Activated gamma-delta T cell treated with Interleukin-2 at 50 U/mL for 16 hours (primary cell): ENCODE measurements around the gene TMEM131.
"Not testable (repeated sequence)": the region's sequence is repeated elsewhere in the genome, so short reads cannot be mapped to it uniquely, and the experiment has no call there.

ENCODE experiments used
- DNase-seq: peaks from one replicate; pipeline ENCODE4 v3.0.0-alpha.2; 2020

The TMEM131 gene

GRCh38 chr2:97907369-97908100 is 88.2 kb downstream of the TMEM131 start:
- DNase-seq: no peak

DNA sequence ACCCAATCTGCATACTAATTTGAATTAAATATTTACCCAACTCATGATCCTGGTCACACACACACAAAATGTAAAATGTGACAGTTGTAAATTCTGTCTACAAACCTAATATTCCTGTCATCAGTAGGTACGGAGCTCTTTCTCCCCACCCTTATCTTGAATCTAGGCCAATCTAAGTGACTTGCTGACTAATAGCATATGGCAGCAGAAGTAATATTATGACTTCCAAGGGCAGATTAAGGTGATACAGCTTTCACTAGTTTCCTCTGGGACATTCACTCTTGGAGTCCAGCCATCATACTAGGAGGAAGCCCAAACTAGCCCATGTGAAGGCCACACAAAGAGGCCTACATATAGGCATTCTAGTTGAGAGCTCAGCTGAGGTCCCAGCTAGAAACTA is 89.4 kb downstream of the TMEM131 start:
- DNase-seq: no peak

- DNase-seq: no peak
Observed at GRCh38 chr2:97905294-97905693, 90.5 kb downstream of the TMEM131 start.

- no peak for DNase-seq
Observed at GRCh38 chr2:97901862-97902261, 93.9 kb downstream of the TMEM131 start.

- no peak for DNase-seq
Observed at GRCh38 chr2:97900806-97901205, 94.9 kb downstream of the TMEM131 start.

- DNase-seq: not testable (repeated sequence)
Observed at GRCh38 chr2:97893042-97893441, 102.7 kb downstream of the TMEM131 start.

- DNase-seq: no peak
Observed at GRCh38 chr2:97891611-97892010, 104.1 kb downstream of the TMEM131 start.

DNA sequence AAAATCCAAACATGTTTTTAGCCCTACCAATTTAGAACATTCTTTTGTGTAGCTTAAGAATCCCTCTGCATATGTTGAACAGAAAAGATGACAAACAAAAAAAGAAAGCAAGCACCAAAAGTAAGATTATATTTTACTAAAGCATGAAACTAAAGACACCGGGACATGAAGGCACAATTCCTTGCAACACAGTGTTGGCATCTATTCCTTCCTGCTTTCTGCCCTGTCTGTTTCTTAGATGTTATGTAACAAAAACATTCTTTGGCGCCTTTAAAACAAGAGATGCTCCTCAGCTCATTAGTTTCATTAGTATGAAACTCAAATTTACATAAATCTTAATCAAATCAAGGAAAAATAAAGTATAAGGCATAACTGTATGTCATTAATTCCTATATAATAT is 106.6 kb downstream of the TMEM131 start:
- DNase-seq: no peak

- DNase-seq: no peak
Observed at GRCh38 chr2:97885841-97886240, 109.9 kb downstream of the TMEM131 start.

- DNase-seq: no peak
Observed at GRCh38 chr2:97880334-97880733, 115.4 kb downstream of the TMEM131 start.

GRCh38 chr2:97878865-97879264 is 116.9 kb downstream of the TMEM131 start:
- no peak for DNase-seq

- not testable (repeated sequence) for DNase-seq
Observed at GRCh38 chr2:97878317-97878716, 117.4 kb downstream of the TMEM131 start.

GRCh38 chr2:97871096-97871780 is 124.5 kb downstream of the TMEM131 start:
- no peak for DNase-seq

DNA sequence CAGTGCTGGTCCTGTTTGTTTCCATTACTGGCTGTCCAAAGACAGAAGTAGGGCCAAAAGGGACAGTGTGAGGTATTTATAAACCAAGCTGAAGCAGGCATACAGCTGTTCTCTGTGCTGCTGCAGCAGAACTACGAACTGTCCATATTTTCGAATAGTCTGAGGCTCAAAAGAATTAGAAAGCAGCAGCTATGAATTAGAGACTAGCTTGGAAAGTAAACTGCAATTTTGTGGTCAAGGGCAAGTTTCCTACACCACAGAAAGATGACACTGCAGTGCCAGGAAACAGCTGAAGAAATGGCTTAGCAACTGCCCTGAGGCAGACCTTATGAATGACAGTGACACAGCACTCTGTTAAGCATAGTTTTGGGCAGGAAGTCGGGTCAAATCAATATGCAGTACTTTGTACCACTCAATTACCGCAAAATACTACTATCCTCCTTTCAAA is 125.3 kb downstream of the TMEM131 start:
- DNase-seq: peak; percentile 26

- DNase-seq: no peak
Observed at GRCh38 chr2:97869722-97870346, 125.9 kb downstream of the TMEM131 start.

DNA sequence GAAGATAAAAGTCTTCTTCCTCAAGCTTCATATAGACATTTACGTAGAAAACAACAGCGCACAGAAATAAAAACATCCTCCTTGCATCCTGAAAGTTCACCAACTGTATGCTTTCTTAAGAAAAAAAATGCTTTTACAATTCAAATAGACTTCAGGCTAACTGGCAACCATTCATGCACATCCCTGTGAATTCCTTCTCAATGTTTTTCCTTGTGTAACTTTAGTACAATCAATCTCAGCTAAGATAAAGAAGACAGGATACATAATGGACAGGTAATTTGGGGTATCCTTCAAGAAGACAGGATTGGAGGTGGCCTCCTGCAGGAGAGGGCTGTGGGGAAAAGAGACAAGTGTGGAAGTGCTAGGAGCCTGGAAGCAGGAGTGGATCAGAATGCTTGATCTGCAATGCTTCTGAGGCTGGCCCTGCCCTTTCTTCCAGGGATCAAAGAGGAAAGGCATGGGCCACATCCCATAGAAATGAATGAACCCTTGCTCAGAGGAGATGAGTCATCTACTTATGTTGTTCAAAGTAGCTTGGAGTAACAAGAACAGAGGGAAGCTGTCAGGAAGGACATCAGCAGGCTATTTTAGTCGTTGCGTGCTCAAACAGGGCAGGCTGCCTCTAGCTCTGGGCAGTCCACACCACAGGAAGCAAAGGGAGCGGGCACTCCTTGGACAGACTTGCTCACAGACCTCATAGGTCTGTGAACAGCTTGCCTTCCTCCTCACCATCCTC is 126.6 kb downstream of the TMEM131 start:
- DNase-seq: no peak

DNA sequence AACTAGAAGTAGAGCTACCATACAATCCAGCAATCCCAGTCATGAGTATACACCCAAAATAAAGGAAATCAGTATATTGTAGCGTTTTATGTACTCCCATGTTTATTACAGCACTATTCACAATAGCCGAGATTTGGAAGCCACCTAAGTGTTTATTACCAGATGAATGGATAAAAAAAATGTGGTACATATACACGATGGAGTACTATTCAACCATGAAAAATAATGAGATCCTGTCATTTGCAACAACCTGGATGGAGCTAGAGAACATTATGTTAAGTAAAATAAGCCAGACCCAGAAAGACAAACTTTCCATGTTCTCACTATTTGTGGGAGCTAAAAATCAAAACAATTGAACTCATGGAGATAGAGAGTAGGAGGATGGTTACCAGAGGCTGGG is 131.9 kb downstream of the TMEM131 start:
- no peak for DNase-seq

DNA sequence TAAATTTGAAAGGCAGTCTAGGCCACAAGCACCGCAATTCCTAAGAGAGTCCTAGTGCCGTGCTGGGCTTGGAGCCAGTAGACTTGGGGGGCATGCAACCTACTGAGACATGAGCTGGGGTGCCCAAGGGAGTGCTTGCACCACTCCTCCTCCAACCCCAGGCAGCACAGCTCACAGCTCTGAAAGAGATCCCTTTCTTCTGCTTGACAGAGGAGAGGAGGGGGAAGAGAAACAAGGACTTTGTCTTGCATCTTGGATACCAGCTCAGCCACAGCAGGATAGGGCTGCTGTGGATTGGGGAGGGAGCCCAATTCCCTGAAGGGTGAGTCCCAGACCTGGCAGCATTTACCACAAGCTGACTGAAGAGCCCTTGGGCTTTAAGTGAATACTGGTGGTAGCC is 134.6 kb downstream of the TMEM131 start:
- DNase-seq: no peak

DNA sequence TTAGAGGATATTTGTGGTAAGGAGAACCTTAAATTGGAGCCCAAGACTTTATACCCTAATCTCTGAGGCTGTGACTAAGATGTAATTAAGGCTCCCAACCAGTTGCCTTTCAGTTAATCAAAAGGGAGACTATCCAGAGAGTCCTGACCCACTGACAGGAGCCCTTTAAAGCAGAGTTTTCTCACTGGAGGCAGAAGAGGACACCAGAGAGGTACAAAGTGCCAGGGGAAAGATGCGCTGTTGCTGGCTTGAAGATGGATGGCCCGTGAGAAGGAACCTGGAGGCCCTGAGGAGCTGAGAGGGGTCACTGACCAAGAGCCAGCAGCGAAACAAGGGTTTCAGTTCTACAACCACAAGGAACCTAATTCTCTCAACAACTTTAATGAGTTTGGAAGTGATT is 137.3 kb downstream of the TMEM131 start:
- DNase-seq: no peak

DNA sequence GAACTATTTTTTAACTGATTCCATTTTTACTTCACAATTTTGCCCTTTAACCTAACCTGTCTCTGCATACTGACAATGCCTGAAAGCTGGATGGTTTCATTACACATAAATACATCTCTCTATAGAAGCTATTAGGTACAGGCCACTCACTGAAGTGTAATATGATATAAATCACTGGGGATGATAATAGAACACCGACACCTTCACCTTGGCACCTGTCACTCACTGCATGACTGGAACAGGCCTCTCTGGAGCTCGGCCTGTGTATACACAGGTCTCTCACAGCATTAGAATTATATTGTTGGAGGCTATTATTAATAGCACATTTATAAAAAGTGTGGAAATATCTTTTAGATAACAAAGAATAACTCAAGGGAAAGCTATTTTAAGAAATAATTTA is 138.2 kb downstream of the TMEM131 start:
- no peak for DNase-seq

GRCh38 chr2:97853057-97853456 is 142.7 kb downstream of the TMEM131 start:
- DNase-seq: not testable (repeated sequence)

- no peak for DNase-seq
Observed at GRCh38 chr2:97851172-97851571, 144.6 kb downstream of the TMEM131 start.

DNA sequence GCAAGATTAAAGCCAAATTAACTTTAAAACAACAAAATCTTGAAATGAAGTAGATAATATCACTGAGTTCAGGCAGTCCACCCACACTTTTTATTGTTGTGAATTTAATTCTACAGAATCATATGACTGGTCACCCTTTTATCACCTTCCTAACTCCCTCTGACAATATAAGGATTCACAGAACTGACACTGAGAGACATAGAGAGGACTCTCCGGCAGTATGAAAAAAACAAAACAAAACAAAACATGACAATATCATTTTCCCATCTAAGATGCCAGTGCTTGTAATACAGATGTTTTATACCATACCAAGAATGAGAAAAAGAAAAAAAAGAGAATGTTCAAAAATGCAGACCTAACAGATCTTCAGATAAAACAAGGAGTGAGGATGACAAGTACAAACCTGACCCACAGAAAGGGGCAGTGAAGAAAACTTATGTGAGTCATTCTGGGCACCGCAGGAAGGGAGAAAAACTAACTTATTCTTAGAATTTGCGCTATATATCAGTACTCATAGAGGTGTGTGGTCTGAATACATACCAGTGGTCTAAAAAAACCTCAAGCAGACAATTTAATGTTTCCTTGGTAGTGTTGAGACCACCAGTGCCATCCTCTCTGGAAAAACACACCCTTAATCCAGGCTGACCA is 145.7 kb downstream of the TMEM131 start:
- DNase-seq: no peak
